Cardiac septum (tissue), 1 donor: ENCODE data around the gene SIVA1. TPM values are rescaled to one million over a fixed set of nuclear protein-coding genes. Genes with fewer than 3 reads are reported as not detected.

Experiments used
- DNase-seq: peaks from one replicate; pipeline ENCODE4 v3.0.0-alpha.2; 2020; ENCODE audit warnings: low spot score
- intact Hi-C: fragments of 100-400 bp; cut with DNase I; formaldehyde crosslinking; loops from one replicate; pipeline ENCODE4 v1.14.0; 2022
- total RNA-seq: library from RNA; stranded (reverse); fragmentation: NEBNext Ultra II Directional; extraction: Animal tissue kit (Norgen Biotek cat#: 25700); gene quantifications from one replicate; pipeline ENCODE4 v1.2.1, GENCODE V29; 2021
- donor health status: DM: no; HTN: no; CAD: no.

Gene SIVA1
- total RNA-seq, 1 donor from 2014 or later: 50.9 TPM

GRCh38 chr14:104788161-104788818, 35.3 kb downstream of the SIVA1 start:
- intact Hi-C loops: no loop called here
- DNase-seq: no peak

- intact Hi-C loops: no loop called here
These were observed 36.1 kb downstream of the SIVA1 start for GRCh38 chr14:104788873-104789663.

GRCh38 chr14:104789752-104790743, 37.1 kb downstream of the SIVA1 start:
- no peak for DNase-seq

More at GRCh38 chr14:104788873-104789663, 36.1 kb downstream of the SIVA1 start:
- DNase-seq: no peak

GRCh38 chr14:104791425-104791824, 38.5 kb downstream of the SIVA1 start:
- no peak for DNase-seq
- intact Hi-C loops: no loop called here

More at GRCh38 chr14:104789752-104790743, 37.1 kb downstream of the SIVA1 start:
- intact Hi-C loops: no loop called here

GRCh38 chr14:104792101-104792884, 39.3 kb downstream of the SIVA1 start:
- DNase-seq: peak; percentile 86
- intact Hi-C loops: no loop called here

- intact Hi-C loops: no loop called here
- no peak for DNase-seq
These were observed 40.2 kb downstream of the SIVA1 start for GRCh38 chr14:104792945-104793702.

GRCh38 chr14:104793703-104793959, 40.7 kb downstream of the SIVA1 start:
- no peak for DNase-seq
- intact Hi-C loops: no loop called here

GRCh38 chr14:104794099-104794498, 41.2 kb downstream of the SIVA1 start:
- no peak for DNase-seq
- intact Hi-C loops: no loop called here

- intact Hi-C loops: no loop called here
- no peak for DNase-seq
These were observed 41.7 kb downstream of the SIVA1 start for GRCh38 chr14:104794631-104794992.

- no peak for DNase-seq
- intact Hi-C loops: no loop called here
These were observed 42.2 kb downstream of the SIVA1 start, which contains the start of gene AKT1 for GRCh38 chr14:104794993-104795780. TSS of gene AKT1 (minus strand) at chr14:104795748. CDS start at chr14:104792643, 3,105 bp downstream.

GRCh38 chr14:104795781-104796686, 43.1 kb downstream of the SIVA1 start:
- peak; percentile 82 for DNase-seq
- intact Hi-C loops: no loop called here

- intact Hi-C loops: no loop called here
- DNase-seq: no peak
These were observed 43.7 kb downstream of the SIVA1 start for GRCh38 chr14:104796687-104797081.

- intact Hi-C loops: no loop called here
- DNase-seq: no peak
These were observed 44.4 kb downstream of the SIVA1 start for GRCh38 chr14:104797115-104798044.

- intact Hi-C loops: no loop called here
- DNase-seq: no peak
These were observed 45.6 kb downstream of the SIVA1 start for GRCh38 chr14:104798300-104799243.
